Mucosa of stomach (tissue), 1 donor: ENCODE data around the gene PDGFD.

Experiments
- H3K27me3 ChIP-seq: one replicate; pipeline ENCODE4 v1.7.0; 2013; ENCODE audit warnings: mild to moderate bottlenecking, low read length; ENCODE audit not compliant: control insufficient read depth, insufficient read depth
- H3K36me3 ChIP-seq: one replicate; pipeline ENCODE4 v1.7.0; 2013; ENCODE audit warnings: low read length; ENCODE audit not compliant: control insufficient read depth, insufficient read depth
- H3K4me1 ChIP-seq: one replicate; pipeline ENCODE4 v1.7.0; 2013; ENCODE audit warnings: mild to moderate bottlenecking, low read length; ENCODE audit not compliant: control insufficient read depth, insufficient read depth
- H3K4me3 ChIP-seq: one replicate; pipeline ENCODE4 v1.7.0; 2013; ENCODE audit warnings: low read length
- H3K9ac ChIP-seq: one replicate; pipeline ENCODE4 v1.7.0; 2013; ENCODE audit warnings: mild to moderate bottlenecking, low read length, moderate library complexity
- H3K9me3 ChIP-seq: one replicate; pipeline ENCODE4 v1.7.0; 2013; ENCODE audit warnings: mild to moderate bottlenecking, low read length, moderate library complexity; ENCODE audit not compliant: control insufficient read depth
- donor health status: Pancreatic carcinoma.

The PDGFD gene

GRCh38 chr11:104106136-104106754, 57.7 kb downstream of the PDGFD start:
- Histone ChIP-seq H3K4me3 (no peak overlapping the region), H3K27me3 (no peaks in the 10 kb centered on the region), H3K36me3 (no peaks in the 10 kb centered on the region), H3K4me1 (no peaks in the 10 kb centered on the region), H3K9ac (no peak overlapping the region), H3K9me3 (no peaks in the 10 kb centered on the region)

GRCh38 chr11:104105155-104105554, 58.8 kb downstream of the PDGFD start:
- H3K4me1 ChIP-seq, result no peaks in the 10 kb centered on the region
- no peak overlapping the region for H3K9ac ChIP-seq
- no peak overlapping the region for H3K4me3 ChIP-seq
- H3K27me3 ChIP-seq, result no peaks in the 10 kb centered on the region
- H3K9me3 ChIP-seq, result no peaks in the 10 kb centered on the region
- no peaks in the 10 kb centered on the region for H3K36me3 ChIP-seq

GRCh38 chr11:104104664-104105063, 59.3 kb downstream of the PDGFD start:
- Histone ChIP-seq H3K27me3 (no peaks in the 10 kb centered on the region), H3K4me3 (no peak overlapping the region), H3K4me1 (no peaks in the 10 kb centered on the region), H3K9me3 (no peaks in the 10 kb centered on the region), H3K36me3 (no peaks in the 10 kb centered on the region), H3K9ac (no peak overlapping the region)

DNA sequence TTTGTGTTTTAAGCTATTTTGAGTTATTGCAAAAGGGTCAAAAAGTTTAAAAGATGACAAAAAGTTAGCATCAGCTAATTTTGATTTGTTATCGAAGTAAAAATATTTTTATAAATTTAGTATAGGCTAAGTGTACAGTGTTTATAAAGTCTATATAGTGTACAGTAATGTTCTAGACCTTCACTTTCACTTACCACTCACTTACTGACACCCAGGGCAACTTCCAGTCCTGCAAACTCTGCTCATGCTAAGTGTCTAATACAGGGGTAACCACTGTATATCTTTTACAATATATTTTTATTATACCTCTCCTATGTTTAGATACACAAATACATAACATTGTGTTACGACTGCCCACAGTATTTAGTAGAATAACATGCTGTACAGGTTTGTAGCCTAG, 59.7 kb downstream of the PDGFD start:
- no peaks in the 10 kb centered on the region for H3K36me3 ChIP-seq
- no peak overlapping the region for H3K9ac ChIP-seq

GRCh38 chr11:104098555-104098954, 65.4 kb downstream of the PDGFD start:
- no peaks in the 10 kb centered on the region for H3K4me1 ChIP-seq
- no peak overlapping the region for H3K9ac ChIP-seq
- no peaks in the 10 kb centered on the region for H3K36me3 ChIP-seq
- H3K4me3 ChIP-seq, result no peak overlapping the region
- H3K27me3 ChIP-seq, result no peaks in the 10 kb centered on the region
- H3K9me3 ChIP-seq, result no peaks in the 10 kb centered on the region

More for the DNA sequence above, 59.7 kb downstream of the PDGFD start:
- Histone ChIP-seq H3K4me1 (no peaks in the 10 kb centered on the region), H3K27me3 (no peaks in the 10 kb centered on the region), H3K4me3 (no peak overlapping the region), H3K9me3 (no peaks in the 10 kb centered on the region)

DNA sequence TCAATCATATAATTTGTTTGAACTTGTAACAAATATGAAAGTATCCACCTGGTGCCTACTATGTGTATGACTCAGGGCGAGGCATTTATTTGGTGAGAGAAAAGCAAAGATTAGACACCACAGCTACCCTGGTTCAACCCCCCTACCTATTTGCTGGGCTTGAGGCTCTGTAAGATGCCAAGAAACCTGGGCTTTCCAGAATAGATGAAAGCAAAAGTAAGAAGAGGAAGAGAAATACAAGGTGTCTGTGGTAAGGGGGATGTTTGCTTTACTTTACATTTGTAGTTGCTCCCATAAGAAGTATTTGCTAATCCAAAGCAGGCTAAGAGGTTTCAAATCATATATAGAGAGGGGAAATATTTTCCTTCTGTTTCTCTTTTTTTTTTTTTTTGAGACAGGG, 65.8 kb downstream of the PDGFD start:
- Histone ChIP-seq H3K9me3 (no peaks in the 10 kb centered on the region), H3K4me1 (no peaks in the 10 kb centered on the region), H3K27me3 (no peaks in the 10 kb centered on the region), H3K36me3 (no peaks in the 10 kb centered on the region), H3K9ac (no peak overlapping the region), H3K4me3 (no peak overlapping the region)

DNA sequence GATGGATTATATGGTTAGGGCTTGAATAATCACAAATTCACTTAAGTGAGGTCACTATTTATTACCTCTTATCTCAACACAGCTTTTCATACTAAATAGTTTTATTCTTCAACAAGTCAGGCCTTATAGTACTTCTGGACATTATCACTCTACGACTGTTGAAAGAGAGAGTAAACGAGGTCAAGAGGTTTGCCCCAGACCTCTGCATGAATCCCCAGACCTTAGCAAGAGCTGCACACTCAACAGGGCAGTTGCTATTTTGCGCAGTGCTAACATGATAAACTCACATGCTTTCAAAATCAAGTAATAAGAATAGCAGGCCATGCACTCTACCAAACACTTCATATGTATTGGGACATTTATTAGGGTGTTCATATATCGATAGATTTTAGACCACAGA, 67.0 kb downstream of the PDGFD start:
- no peaks in the 10 kb centered on the region for H3K9me3 ChIP-seq
- H3K27me3 ChIP-seq, result no peaks in the 10 kb centered on the region
- H3K4me3 ChIP-seq, result no peak overlapping the region
- no peak overlapping the region for H3K9ac ChIP-seq
- no peaks in the 10 kb centered on the region for H3K4me1 ChIP-seq
- no peaks in the 10 kb centered on the region for H3K36me3 ChIP-seq

GRCh38 chr11:104095791-104096190, 68.2 kb downstream of the PDGFD start:
- no peaks in the 10 kb centered on the region for H3K27me3 ChIP-seq
- H3K36me3 ChIP-seq, result no peaks in the 10 kb centered on the region
- no peak overlapping the region for H3K4me3 ChIP-seq
- no peak overlapping the region for H3K9ac ChIP-seq
- H3K4me1 ChIP-seq, result no peaks in the 10 kb centered on the region
- H3K9me3 ChIP-seq, result no peaks in the 10 kb centered on the region

DNA sequence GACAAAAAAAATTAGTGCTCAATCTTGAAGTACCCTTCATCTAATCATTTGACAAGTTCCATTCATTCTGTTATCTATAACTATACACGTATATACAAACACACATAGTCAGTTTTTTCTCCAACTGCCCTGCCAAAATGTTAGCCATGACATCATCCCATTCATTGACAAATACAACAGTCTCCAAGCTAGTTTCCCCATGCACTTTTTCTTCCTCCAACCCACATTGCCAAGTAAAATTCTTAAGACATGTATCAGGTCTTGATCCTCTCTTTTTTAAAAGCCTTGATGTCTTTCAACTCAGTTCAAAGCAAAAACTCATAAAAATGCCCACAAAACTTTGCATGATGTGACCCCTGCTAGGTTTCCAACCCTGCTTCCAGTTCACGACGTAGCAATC, 69.4 kb downstream of the PDGFD start:
- Histone ChIP-seq H3K9me3 (no peaks in the 10 kb centered on the region), H3K4me3 (no peak overlapping the region), H3K27me3 (no peaks in the 10 kb centered on the region), H3K4me1 (no peaks in the 10 kb centered on the region), H3K9ac (no peak overlapping the region), H3K36me3 (no peaks in the 10 kb centered on the region)

DNA sequence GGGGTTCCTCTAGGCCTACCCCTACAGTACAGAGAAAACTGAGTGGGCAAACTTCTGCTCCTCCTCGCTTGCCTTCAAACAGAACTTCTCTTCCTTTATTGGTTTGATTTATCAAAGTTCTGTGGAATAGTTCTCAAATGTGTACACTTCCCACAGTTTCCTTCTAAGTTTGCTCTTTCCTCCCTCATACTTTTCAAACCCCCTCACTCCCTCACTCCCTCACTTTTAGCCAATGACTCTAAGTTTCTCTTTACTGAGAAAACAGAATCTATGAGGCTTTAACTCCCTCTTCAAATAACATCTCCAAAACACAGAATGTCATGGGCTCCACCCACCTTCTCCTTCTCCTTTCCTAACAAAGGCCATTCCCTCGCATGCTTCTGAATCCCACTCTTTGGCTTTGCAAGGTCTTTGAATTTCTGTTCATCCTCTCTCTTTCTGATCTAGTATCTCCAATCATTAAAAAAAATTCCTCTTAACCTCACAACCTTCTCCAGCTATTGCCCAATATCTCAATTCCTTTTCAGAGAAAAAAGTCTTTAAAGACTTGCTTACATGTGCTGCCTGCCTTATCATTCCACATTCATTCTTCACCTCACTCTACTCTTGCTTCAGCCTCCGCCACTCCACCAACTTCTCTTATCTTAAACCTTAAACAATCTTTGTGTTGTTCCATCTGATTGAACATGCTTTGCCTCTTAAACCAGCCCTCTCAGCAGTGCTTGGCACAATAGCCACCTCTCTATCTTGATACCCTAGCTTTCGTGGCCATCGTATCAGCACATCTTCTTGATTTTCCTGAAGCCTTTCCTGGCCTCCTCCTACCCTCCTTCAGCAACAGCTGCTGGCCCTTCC, 70.3 kb downstream of the PDGFD start:
- Histone ChIP-seq H3K9me3 (no peaks in the 10 kb centered on the region), H3K9ac (no peak overlapping the region), H3K4me3 (no peak overlapping the region), H3K4me1 (no peaks in the 10 kb centered on the region), H3K36me3 (no peaks in the 10 kb centered on the region), H3K27me3 (no peaks in the 10 kb centered on the region)

DNA sequence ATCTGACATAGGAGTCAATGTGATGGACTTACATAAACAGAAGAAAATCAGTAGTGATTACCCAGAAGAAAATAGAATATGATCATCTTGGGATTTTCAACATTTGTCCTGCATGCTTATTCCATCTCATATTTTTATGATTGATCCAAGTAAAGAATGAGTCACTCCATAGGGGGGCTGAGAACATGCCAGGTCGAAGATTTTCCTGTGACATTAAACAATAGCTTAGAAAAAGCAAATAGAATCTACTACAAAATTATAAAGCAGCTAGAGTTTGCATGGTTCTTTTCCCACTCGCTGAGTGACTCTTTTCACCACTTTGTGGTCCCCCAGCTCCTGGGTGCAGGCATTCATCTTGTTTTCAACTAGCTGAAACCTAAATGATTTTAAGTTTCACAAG, 71.2 kb downstream of the PDGFD start:
- Histone ChIP-seq H3K9me3 (no peaks in the 10 kb centered on the region), H3K4me1 (no peaks in the 10 kb centered on the region), H3K4me3 (no peak overlapping the region), H3K9ac (no peak overlapping the region), H3K36me3 (no peaks in the 10 kb centered on the region), H3K27me3 (no peaks in the 10 kb centered on the region)

DNA sequence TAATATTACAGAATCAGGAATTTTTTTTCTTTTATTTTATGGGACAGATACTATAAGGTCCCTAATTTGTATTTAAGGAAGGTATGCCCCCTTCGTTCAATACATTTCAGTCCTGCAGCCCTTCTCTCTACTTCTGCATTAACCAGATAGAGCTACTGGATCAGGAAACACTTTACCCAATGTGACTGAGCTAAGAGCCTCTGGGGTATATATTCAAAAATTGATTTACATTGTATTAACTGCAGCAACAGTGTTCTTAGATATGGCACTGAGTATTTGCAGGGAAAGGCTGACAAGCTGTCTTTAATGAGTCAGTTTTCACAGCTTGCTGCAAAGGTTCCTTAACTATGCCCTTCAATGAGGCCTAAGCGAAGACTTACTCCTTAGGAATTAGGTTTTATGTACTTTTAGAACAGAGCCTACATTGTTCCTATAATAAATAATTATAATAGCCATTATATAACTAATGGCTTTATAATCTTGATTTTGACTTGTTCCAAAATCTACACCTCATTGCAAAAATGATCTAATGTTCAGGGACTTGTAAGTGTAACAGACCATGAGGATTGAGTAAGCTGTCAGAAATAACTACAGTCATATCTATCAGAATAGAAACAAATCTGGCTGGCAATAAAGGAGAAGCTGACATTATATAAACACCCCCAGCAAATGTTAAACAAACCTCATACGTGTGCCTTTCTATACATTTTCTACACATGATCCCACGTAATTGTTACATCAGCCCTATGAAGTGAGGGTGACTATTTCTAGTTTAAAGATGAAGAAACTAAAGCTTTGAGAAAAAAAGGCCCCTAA, 72.5 kb downstream of the PDGFD start:
- H3K9ac ChIP-seq, result no peak overlapping the region
- H3K9me3 ChIP-seq, result no peaks in the 10 kb centered on the region
- no peaks in the 10 kb centered on the region for H3K27me3 ChIP-seq
- no peaks in the 10 kb centered on the region for H3K36me3 ChIP-seq
- no peak overlapping the region for H3K4me3 ChIP-seq
- no peaks in the 10 kb centered on the region for H3K4me1 ChIP-seq
